Stimulated activated CD4-positive, alpha-beta T cell treated with anti-CD3 and anti-CD28 coated beads, Interleukin-12 subunit alpha, Interleukin-12 subunit beta, amount 100 ng/mL, for 48 hours (primary cell): Measurements from ENCODE around the gene RIOK1.
"Not testable (repeated sequence)": the region's sequence is repeated elsewhere in the genome, so short reads cannot be mapped to it uniquely, and the experiment has no call there.

Source experiments
- DNase-seq, 3 donors: peaks; one replicate each; pipeline ENCODE4 v3.0.0-alpha.2; 2020; ENCODE audit warnings: low read depth in 2 of 3, low spot score in 1 of 3

The RIOK1 gene

DNA sequence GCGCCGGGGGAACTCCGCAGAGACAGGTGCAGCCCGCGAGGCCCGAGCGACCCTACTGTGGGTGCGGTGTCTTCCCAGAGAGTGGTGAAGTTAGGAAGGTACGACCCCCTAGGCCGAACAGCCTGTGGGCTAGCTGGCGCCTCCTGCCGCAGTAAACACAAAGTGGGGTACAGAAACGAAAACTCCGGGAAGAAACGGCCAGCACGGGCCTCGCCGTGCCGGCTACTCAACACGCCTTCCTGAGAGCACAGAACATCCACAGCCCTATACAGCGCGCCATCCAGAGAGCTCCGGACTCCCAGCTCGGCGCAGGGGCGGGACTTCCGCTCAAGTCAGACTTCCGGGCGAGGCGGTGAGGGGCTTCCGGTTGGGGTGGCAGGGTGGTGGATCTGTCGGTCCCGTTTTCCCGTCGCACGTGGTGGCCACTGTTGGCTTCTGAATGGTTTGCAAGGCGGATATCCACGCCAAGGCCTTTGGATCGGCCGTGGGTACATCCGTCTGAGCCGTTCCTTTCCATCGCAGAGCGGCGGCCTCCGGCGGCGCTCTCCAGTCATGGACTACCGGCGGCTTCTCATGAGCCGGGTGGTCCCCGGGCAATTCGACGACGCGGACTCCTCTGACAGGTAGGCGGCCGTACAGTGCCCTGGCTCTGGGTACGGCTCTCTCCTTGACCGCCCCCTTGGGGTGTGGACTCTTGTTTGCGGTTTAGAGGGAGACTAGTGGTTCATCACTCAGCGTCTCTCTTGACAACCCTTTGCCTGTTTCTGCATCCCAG lies at the start of gene RIOK1, which contains the start of gene CAGE1:
TSS of gene RIOK1 (plus strand) at position 358 of the 775 bp plus-strand sequence. CDS start at position 553, 195 bp downstream.
TSS of gene CAGE1 (minus strand) at position 292 of the 775 bp plus-strand sequence. CDS start 2,569 bp downstream, outside the sequence.
- DNase-seq: peak; percentile 90 to 95 (median 94)

DNA sequence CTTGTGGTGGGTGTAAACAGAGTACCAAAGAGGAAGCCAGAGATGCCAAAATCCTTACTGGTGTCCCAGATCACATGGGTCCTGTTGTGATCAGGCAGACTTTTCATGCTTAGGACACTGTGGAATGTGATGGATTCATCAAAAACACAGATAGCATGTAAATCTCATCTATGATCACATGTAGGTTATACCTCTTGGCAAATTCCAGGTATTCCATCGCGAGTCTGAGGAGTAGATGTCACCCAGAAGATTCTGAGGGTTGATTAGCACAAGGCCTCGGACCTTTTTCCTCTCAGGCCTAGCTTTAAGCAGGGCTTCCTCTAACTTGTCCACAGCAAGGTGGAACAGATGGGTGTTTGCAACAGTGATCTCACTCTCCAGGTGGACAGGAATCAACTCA lies 48.3 kb upstream of the RIOK1 start:
- no peak for DNase-seq

DNA sequence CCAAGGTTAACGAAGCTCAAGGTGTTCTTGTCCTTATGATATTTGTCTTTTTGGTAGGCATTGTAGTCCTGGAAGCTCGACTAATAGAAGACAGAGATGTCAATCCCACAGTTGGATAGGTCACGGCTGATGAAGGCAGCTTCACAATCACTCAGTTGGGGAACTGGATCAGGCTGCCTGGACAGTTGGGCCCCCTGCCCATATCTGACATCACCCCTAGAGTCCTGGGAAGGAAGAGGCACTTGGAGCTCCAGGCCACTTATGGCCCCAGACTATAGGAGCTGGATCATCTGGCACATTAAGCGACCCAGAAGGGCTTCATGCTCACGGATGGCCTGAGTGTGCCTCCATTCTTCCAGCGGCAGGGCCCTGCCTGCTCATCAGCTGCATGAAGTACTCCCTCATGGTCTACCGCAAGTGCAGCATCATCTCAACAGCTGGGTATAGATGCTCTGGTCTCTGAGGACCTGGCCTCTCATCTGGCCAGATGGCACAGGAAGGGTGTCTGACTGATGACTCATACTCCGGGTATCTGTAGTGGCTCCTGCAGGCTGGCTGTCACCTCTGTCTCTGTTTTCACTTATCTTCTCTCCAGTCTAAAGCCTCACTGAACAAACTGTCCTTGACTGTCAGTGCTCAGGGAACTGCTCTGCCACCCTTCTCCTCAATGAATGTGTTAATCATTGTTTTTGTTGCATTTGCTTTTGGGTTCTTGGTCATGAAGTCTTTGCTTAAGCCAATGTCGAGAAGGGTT lies 47.4 kb upstream of the RIOK1 start:
- no peak for DNase-seq

DNA sequence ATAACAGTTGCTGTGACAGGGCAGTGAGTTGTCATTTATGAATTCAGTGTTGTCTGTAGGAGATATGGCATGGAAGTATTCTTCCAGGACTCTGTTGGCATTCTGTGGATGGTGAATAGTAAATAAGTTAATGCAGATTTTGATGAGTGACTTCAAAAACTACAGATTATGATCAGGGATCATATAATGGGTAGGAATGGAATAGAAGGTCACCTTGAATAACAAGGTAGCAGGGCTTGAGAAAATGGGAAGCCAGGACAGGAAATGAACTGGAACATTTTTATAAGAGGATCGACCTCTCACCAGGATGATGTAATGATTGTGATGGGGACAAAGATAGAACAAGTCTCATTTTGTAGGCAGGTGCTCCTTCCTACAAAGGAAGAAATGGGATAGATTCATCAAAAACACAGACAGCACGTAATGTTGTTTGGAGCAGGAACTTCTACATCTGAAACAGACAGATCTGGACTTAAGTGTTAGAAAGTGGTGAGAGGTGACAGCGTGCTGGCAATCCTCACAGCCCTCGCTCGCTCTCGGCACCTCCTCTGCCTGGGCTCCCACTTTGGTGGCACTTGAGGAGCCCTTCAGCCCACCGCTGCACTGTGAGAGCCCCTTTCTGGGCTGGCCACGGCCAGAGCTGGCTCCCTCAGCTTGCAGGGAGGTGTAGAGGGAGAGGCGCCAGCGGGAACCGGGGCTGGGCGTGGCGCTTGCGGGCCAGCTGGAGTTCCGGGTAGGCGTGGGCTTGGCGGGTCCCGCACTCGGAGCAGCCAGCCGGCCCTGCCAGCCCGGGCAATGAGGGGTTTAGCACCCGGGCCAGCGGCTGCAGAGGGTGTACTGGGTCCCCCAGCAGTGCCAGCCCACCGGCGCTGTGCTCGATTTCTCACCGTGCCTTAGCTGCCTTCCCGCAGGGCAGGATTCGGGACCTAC lies 45.8 kb upstream of the RIOK1 start:
- no peak for DNase-seq

DNA sequence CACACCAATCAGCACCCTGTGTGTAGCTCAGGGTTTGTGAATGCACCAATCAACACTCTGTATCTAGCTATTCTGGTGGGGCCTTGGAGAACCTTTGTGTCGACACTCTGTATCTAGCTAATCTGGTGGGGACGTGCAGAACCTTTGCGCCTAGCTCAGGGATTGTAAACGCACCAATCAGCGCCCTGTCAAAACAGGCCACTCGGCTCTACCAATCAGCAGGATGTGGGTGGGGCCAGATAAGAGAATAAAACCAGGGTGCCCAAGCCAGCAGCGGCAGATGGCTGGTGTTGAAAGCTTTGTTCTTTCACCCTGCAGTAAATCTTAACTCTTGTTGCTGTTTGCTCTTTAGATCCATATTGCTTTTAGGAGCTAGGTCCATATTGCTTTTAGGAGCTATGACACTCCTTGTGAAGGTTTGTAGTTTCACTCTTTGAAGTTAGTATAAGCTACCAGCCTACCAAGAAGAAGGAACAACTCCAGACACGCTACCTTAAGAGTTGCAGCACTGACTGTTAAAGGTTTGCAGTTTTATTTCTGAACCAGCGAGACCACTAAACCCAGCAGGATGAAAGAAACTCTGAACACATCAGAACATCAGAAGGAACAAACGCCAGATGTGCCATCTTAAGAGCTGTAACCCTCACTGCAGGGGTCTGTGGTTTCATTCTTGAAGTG lies 44.7 kb upstream of the RIOK1 start:
- DNase-seq: not testable (repeated sequence)

DNA sequence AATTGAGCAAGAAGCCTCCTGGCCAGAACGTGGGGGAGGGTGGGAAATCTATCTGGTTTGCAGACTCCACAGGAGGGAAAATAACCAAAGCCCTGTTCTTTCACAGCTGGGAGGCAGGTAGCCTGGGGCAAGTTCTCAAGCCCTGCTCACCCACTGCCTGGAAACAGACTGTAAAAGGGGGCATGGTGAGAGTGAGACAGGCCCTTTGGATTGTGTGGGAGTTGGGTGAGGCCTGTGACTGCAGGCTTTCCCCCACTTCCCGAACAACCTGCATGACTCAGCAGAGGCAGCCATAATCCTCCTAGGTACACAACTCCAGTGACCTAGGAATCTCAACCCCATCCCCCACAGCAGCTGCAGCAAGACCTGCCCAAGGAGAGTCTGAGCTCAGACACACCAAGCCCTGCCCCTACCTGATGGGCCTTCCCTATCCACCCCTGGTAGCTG lies 42.0 kb upstream of the RIOK1 start:
- not testable (repeated sequence) for DNase-seq

DNA sequence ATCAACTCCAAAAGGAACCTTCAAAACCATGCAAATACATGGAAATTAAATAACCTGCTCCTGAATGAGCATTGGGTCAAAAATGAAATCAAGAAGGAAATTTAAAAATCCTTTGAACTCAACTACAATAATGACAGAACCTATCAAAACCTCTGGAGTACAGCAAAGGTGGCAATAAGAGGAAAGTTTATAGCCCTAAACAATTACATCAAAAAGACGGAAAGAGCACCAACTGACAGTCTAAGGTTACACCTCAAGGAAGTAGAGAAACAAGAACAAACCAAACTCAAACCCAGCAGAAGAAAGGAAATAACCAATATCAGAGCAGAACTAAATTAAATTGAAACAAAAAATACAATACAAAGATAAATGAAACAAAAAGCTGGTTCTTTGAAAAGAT lies 39.0 kb upstream of the RIOK1 start:
- DNase-seq: not testable (repeated sequence)

DNA sequence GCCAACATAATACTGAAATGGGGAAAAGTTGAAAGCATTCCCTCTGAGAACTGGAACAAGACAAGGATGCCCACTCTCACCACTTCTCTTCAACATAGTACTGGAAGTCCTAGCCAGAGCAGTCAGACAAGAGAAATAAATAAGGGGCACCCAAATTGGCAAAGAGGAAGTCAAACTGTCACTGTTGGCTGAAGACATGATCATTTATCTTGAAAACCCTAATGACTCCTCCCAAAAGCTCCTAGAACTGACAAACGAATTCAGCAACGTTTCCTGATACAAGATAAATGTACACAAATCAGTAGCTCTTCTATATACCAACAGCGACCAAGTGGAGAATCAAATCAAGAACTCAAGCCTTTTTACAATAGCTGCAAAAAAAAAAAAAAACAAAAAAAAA lies 37.7 kb upstream of the RIOK1 start:
- not testable (repeated sequence) for DNase-seq

DNA sequence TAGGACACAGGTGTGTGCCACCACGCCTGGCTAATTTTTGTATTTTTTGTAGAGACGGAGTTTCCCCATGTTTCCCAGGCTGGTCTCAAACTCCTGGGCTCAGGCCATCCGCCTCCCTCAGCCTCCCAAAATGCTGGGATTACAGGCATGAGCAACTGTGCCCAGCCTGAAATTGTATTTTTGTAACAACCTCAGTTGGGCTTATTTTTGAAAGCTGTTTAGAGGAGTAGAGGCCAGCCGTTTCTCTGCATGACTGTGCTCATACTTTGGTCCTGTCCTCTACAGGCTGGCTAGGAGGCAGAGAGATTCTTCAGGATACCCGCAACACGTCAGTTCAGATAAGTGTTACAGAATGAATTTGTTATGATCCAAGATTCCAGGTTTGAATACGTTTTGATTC lies 22.2 kb upstream of the RIOK1 start:
- DNase-seq: no peak

DNA sequence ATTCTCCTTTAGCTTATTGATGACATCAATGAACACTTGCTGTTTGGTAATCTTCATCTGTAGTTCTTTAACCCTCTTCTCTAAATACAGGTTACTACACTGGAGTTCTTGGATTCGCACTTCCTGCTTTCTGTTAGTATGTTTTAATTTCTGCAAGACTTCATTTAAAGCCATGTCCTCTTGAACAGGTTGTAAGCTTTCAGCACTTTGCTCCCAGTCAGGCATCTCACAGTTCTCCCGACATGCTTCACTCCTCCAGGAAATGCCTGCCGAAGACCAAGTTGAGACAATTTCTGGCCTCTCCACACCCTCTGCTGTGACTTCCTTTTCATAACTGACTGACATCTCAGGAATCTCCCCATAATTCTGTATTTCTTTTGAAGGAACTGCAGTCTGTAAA lies 15.9 kb upstream of the RIOK1 start:
- DNase-seq: no peak

DNA sequence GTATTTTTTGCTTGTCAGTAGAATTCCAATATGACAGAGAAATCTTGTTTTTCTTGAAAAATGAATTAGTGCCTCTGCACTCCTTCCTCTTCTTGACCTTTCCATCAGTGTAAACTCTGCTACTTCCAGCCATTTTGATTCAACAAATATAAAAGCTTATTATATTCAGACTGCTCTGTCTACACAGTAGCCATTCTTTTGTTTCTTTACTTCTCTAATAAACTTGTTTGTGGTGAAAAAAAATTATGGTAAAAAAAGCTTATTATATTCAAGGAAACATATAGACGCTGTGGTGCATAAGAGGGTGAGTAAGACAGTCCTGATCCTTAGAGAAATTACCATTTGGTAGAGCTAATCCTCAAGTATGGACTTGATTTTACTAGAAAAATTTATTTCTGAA lies 11.6 kb upstream of the RIOK1 start:
- no peak for DNase-seq

DNA sequence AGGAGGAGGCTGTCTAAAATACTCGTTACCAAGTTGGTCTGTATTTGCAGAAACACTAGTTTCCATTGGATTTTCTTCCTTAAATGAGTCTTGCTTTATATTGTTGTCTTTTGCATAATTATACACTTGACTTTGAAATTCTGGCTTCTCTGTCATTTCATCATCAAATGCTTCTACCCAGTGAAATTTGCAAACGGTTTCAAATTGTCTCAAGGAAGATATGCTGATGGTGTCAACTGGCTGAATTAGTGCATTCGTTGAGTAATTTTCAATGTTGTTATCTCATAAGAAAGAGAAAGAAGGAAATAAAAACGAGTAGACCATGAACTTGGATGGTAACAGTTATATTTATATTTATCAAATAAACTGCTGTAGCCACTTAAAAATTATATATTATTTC lies 10.9 kb upstream of the RIOK1 start:
- no peak for DNase-seq

DNA sequence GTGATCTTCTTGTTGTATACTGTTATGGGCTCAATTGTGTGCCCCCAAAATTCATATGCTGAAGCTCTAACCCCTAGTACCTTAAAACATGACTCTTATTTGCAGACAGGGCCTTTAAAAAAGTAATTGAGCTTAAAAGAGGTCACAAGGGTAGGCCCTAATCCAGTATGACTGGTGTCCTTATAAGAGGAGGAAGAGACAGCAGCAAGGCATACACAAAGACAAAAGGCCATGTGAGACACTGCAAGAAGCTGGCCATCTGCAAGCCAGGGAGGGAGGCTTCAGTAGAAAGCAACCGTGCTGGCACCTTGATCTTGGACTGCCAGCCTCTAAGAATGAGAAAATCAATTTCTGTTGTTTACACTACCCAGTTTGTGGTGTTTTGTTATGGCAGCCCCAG lies 8.5 kb upstream of the RIOK1 start:
- no peak for DNase-seq

DNA sequence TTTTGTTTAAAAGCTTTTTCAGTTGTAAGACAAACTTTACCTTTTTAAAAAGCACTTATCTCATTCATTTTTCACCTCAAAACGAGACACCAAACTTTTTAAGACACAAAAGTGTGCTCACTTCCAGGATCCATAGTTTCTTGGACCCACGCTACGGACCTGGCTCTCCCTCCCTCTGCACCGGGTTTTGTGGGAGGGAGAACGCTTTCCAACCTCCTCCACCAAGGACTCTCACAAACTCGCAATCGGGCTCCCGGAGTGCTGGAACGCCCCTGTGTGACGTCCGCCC lies 502 bp upstream of the RIOK1 start:
- no peak for DNase-seq

DNA sequence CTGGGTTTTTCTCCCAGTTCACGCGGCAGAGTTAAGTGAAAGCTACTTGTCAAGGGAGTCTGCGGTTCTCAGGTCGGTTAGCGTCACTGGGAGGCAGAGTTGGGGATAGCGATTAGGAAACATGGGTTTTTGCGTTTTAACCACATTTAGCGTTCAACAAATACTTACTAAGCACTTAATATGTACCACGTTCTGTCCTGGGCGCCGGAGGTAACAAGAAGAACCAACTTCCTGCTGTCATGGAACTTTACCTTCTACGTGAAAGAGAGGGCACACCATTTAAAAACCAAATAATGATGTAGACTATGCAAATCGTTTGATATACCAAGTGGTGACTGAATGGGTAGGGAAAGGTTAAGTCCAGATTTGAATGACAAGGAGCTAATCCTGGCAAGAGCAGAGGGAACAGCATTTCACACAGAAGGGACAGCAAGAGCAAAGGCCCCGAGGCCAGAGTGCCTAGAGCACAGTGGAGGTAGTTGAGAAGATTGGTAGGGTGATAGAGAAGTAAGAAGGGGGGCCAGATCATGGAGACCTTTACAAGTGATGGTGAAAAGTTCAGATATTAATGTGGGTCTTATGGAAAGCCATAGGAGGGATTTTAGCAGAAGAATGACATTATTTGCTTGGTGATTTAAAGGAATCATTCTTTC lies 744 bp downstream of the RIOK1 start:
- DNase-seq: no peak

DNA sequence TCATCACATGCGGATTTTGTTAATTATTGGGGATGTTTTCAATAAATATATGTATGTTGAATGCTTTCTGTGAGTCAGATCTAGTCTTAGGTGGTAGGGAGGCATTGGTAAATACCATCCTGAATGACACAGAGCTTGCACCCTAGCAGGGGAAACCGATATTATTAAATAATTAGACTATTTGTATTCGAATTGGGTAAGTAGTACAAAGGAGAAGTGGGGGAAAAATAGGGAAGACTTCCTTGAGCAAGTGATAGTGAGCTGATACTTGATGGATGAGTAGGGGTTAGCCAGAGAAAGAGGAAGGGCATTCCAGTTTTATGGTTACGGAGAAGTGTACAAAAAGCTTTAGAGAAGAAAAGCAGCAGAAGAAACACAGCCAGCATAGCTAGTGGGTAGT lies 1.5 kb downstream of the RIOK1 start:
- no peak for DNase-seq

DNA sequence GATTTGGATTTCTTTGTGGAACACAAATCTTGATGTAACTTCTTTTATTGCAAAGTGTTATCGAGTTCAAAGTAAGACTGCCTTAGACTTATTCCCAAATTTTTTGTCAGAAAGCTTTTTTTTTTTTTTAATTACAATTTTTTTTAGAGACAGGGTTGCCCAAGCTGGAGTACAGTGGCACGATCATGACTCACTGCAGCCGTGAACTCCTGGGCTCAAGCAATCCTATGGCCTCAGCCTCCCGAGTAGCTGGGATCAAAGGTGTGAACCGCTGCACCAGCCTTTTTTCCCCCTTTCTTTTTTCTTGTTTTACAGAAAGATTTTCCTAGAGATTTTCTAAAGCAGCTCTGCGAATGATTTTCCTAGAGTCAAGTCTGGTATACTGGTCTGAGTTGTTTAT lies 2.8 kb downstream of the RIOK1 start:
- DNase-seq: no peak

DNA sequence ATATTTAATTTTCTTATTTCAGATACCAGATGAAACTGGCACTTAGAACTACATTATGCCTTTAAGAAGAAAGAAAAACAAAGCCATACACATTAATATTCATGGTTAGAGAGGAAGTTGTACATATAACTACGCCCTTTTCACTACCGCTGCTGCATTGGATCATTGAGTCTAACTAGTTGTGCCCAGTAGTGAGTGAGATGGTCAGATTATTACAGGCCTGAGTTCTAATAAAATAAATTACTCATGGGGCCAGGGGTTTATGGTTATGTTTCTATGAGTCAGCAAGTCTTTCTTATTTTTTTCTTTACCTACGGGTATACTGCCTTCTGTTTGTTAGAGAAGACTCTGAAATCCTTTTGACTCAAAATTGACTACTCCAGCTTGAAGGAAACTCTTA lies 11.5 kb downstream of the RIOK1 start:
- no peak for DNase-seq

DNA sequence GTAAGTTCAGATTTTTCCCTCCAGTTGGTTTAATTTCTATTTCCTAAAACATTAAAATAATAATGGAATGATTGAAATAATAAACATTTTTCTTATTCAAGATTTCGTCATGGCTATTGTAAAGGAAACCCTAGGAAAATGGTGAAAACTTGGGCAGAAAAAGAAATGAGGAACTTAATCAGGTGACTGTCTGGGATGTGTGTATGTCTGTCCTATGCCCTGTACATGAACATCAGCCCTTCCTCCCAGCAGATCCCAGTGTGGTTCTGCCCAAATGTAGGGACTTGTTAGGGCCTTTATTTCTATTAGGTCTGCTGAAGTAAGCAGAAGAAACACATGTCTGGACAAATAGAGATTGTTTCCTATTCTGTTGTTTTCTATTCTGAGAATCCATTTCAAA lies 13.1 kb downstream of the RIOK1 start:
- no peak for DNase-seq

DNA sequence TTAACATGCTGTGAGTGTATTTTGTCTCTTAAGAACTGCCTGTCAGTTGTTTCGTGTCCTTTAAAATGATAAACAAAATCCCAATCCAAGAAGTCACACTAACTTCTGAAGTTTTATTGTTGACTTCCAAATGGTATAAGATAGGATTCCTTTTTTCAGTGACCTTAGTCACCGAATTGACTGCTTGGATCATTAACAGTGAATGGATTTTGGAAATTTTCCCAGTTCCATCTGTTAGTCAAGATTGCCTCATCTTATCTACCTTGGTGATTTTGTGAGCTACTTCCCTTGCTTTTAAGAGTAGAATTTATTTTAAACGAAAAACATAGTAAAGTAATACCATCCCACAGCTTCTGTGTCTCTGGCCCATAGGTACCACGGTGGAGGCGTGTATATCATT lies 14.9 kb downstream of the RIOK1 start:
- DNase-seq: no peak
